GM21360 (cell line): ENCODE data around the gene DENND4C.
"Not testable (repeated sequence)": the region's sequence is repeated elsewhere in the genome, so short reads cannot be mapped to it uniquely, and the experiment has no call there.

Source experiments
- ATAC-seq: cut with Tn5 transposase; IDR thresholded peaks from one replicate; pipeline ENCODE4 v1.9.1; 2021; ENCODE audit warnings: mild to moderate bottlenecking, moderate library complexity; ENCODE audit not compliant: unreplicated experiment

DENND4C gene

GRCh38 chr9:19408693-19409400 is 178.4 kb downstream of the DENND4C start, which contains the start of gene ACER2:
Gene ACER2, plus strand, starts transcription at chr9:19409009. Its CDS starts 76 bp downstream, at chr9:19409085.
- ATAC-seq: peak; percentile 94

- peak; percentile 23 for ATAC-seq
These were observed 179.1 kb downstream of the DENND4C start for GRCh38 chr9:19409401-19410194.

- no peak for ATAC-seq
These were observed 179.7 kb downstream of the DENND4C start for GRCh38 chr9:19410195-19410503.

- ATAC-seq: no peak
These were observed 180.1 kb downstream of the DENND4C start for GRCh38 chr9:19410594-19410993.

GRCh38 chr9:19411316-19411715 is 180.8 kb downstream of the DENND4C start:
- ATAC-seq: no peak

- ATAC-seq: not testable (repeated sequence)
These were observed 183.0 kb downstream of the DENND4C start for GRCh38 chr9:19413456-19413855.

- ATAC-seq: no peak
These were observed 185.7 kb downstream of the DENND4C start for GRCh38 chr9:19416143-19416542.

GRCh38 chr9:19420877-19421276 is 190.4 kb downstream of the DENND4C start:
- ATAC-seq: no peak
